ENCODE results near the gene ITPR3.

ITPR3 gene

DNA sequence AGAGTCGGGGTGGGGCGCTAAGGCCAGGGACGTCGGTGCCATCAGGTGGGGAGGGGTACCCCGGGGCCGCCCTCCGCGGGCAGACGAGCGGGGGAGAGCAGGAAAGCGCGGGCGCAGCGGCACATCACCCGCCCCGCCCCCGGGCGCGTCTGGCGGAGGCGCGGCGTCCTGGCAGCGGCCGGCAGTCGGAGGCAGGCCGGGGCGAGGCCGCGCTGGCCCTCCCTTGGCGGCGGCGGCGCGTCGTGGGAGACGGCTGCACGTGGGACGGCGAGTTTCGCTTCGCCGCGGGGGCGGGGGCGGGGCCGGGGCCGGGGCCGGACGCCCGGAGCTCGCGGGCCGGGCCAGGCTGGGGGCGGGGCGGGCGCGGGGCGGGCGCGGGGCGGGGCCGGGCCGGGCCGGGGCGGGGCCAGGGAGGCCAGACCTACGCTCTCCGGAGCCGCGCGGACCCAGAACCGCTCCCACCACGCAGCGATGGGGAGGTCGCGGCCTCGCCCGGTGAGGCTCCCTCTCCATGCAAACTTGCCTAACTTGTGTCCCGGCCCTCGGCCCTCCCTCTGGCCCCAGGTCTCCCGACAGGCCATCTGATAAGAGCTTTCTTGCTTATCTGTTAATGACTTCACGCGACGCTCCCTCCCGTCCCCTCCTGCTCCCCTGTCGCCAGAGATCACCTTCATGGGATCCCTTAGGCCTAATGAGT is 12.5 kb downstream of the ITPR3 start:
- DNase-seq (ENCODE audit: low read depth in 2 of 3, low spot score in 2 of 3) = peak in 2 of 3 experiments; percentile 29 to 45

GRCh38 chr6:33634161-33634727 is 13.1 kb downstream of the ITPR3 start:
- DNase-seq (ENCODE audit: low read depth in 2 of 3, low spot score in 2 of 3) = no peak

DNA sequence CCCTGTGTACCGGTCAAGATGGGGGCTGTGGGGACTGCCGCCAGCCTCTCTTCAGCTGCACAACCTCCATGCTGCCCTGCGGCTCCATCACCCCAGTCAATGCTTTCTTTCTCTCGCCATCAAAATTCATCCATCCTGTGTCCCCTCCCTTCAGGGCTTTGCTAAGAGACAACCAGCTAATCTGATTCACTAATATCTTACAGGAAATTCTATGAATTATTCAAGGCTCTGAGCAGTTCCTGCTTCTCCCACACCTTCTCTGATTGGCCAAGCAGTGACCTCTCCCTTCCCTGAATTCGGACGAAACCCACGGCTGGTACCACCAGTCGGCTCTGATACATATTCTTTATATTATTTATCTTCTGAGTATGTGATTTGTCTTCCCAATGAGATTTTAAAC is 13.8 kb downstream of the ITPR3 start:
- no peak for DNase-seq (ENCODE audit: low read depth in 2 of 3, low spot score in 2 of 3)

GRCh38 chr6:33636655-33637054 is 15.5 kb downstream of the ITPR3 start:
- no peak for DNase-seq (ENCODE audit: low read depth in 2 of 3, low spot score in 2 of 3)

DNA sequence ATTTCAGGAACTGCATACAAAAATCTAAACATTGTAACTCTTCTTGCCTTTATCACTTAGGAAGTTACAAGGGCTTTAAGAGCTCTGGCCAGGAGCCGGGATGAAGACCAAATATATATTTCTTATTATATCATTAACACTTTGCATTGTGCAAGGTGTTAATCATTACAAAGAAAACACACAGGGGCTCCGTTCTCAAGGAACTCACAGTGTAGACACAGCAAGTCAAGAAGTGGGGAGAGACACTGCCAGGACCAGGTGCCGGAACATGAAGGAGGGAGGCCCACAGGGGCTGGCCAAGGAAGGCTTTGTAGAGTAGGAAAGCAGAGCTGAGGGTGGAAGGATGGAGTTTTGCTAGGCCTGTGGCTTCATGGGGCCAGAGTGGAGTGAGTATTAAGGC is 17.4 kb downstream of the ITPR3 start:
- DNase-seq (ENCODE audit: low read depth in 2 of 3, low spot score in 2 of 3) = no peak

DNA sequence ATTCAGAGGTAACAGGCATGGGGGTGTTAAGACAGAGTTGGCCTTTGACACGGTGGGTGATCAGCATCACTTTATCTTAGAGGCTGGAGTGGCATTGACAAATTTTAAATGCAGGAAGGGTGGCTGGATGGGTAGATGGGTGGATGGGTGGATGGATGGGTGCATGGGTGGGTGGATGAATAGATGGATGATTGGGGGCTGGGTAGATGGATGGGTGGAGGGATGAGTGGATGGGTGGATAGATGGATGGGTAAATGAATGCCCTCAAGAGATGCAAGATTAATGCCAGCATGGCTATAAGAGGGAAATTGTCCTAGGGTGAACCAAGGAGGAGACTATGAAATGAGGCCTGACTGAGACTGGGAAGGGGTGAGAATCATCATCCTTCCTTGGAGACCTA is 18.4 kb downstream of the ITPR3 start:
- no peak for DNase-seq (ENCODE audit: low read depth in 2 of 3, low spot score in 2 of 3)

- no peak for DNase-seq (ENCODE audit: low read depth in 2 of 3, low spot score in 2 of 3)
Measured at GRCh38 chr6:33640361-33640760, 19.2 kb downstream of the ITPR3 start.

DNA sequence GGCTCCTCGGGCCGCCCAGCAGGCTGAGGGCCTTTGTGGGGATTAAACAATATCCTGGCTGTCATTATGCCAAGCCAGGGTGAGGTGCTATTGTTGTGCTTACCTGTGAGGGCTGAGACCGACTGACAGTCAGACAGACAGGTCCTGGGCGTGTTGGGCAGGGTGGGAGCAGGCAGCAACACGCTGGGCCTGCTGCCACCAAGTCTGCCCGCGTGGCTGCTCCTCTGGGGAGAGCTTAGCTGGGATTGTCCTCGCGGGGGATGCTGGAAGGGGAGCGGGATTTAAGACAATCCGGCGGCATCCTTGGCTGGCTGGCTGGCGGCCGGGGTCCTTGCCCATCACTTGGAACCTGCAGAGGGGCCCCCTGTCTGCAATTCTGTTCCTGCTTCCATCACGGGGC is 20.0 kb downstream of the ITPR3 start:
- DNase-seq (ENCODE audit: low read depth in 2 of 3, low spot score in 2 of 3) = no peak

DNA sequence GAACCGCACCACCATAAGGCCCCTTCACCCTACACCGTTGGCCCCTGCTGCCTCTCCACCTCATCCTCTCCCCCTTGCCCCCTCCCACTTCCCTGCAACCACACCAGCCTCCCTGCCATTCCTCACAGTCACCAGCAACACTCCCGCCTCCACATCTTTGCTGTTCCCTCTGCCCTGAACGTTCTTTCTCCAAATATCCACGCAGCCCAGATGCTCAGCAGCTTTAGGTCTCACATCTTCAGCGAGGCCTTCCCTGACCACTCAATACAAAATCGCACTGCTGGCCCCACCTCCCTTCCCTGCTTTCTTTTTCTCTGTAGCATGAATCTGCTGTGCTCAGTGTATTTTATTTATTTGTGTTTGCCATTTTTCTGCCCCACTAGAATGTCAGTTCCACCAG is 20.5 kb downstream of the ITPR3 start:
- no peak for DNase-seq (ENCODE audit: low read depth in 2 of 3, low spot score in 2 of 3)

- DNase-seq (ENCODE audit: low read depth in 2 of 3, low spot score in 2 of 3) = no peak
Measured at GRCh38 chr6:33642897-33643296, 21.8 kb downstream of the ITPR3 start.

DNA sequence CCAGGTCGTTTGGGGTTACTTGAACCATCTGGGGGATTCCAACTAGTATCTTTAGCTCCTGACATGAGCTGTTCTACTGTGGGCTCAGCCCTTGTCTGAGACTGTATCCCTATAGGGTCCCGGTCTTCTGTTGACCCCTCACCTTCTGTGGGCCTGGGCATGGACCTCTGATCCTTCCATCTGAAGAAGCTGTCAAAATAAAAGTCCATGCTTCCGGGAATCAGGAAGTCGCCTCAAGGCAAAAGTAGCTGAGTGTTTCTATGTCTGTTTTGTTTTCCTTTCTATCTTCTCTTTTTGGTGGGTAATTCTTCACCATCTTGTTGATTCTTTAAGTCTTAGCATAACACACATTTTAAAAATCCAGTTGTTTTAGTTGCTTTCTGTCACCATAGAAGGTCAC is 30.3 kb downstream of the ITPR3 start:
- no peak for DNase-seq (ENCODE audit: low read depth in 2 of 3, low spot score in 2 of 3)

- no peak for DNase-seq (ENCODE audit: low read depth in 2 of 3, low spot score in 2 of 3)
Measured at GRCh38 chr6:33652002-33652401, 30.9 kb downstream of the ITPR3 start.

DNA sequence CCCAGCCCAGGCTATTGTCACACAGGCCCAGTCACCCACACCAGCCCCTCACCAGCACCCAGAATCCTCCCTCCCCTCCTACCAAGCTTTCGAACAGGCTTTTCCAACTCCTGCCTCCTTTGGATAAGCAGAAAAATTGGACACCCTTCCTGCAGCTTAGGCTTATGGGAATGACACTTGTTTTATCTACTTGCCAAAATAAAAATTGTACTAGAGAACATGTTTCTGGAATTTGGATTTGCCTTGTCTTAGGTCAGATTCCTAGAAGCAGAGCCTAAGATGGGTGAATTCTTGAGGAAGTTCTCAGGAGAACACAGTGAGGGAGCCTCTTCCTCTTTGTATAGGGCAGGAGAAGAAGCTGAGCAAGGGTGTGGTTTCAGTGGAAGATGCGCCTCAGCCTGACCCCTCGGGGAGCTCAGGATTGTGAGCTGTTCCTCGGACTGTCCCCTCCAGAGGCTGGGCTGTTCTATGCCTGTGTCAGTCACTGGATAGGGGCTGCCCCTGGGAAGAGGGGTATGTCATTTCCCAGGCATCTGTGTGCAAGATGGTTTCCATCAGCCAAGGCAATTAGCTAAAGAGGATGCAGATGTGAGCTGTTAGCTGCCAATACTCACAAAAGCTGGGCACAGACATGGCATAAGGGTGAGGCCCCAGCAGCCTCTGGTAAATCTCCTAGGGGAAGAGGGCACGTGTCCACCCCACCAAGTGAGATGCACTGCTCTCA is 33.9 kb downstream of the ITPR3 start:
- no peak for DNase-seq (ENCODE audit: low read depth in 2 of 3, low spot score in 2 of 3)

- DNase-seq (ENCODE audit: low read depth in 2 of 3, low spot score in 2 of 3) = no peak
Measured at GRCh38 chr6:33656844-33657243, 35.7 kb downstream of the ITPR3 start.

GRCh38 chr6:33658982-33659689 is 38.0 kb downstream of the ITPR3 start:
- no peak for DNase-seq (ENCODE audit: low read depth in 2 of 3, low spot score in 2 of 3)

GRCh38 chr6:33659986-33660385 is 38.9 kb downstream of the ITPR3 start:
- no peak for DNase-seq (ENCODE audit: low read depth in 2 of 3, low spot score in 2 of 3)

- DNase-seq (ENCODE audit: low read depth in 2 of 3, low spot score in 2 of 3) = no peak
Measured at GRCh38 chr6:33661106-33661838, 40.1 kb downstream of the ITPR3 start.

- DNase-seq (ENCODE audit: low read depth in 2 of 3, low spot score in 2 of 3) = no peak
Measured at GRCh38 chr6:33662318-33662717, 41.2 kb downstream of the ITPR3 start.

DNA sequence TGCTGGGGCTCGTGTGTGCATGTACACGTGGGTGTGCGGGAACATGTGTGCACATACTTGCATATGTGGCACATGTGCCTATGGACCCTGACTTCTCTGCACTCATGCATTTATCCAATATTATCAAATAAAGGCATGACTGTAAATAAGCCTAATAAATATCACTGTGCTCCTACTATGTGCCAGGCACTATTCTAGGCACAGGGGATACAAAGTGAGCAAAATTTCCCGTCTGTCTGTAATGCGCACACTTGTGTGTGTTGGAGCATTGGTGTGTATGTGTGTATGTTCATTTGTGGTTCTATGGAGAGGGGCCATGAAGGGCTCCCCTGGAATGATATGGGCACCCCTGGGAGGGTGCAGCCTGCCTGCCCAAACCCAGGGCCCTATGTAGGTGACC is 41.9 kb downstream of the ITPR3 start:
- DNase-seq (ENCODE audit: low read depth in 2 of 3, low spot score in 2 of 3) = no peak

- no peak for DNase-seq (ENCODE audit: low read depth in 2 of 3, low spot score in 2 of 3)
Measured at GRCh38 chr6:33663727-33664449, 42.8 kb downstream of the ITPR3 start.
